COLO668 (cell line): ENCODE measurements around the gene TMEM53.

ENCODE experiments used
- DNase-seq: peaks from one replicate; lab custom pipeline; 2025; ENCODE audit not compliant: unreplicated experiment; lab: John Stamatoyannopoulos, UW

Gene TMEM53

DNA sequence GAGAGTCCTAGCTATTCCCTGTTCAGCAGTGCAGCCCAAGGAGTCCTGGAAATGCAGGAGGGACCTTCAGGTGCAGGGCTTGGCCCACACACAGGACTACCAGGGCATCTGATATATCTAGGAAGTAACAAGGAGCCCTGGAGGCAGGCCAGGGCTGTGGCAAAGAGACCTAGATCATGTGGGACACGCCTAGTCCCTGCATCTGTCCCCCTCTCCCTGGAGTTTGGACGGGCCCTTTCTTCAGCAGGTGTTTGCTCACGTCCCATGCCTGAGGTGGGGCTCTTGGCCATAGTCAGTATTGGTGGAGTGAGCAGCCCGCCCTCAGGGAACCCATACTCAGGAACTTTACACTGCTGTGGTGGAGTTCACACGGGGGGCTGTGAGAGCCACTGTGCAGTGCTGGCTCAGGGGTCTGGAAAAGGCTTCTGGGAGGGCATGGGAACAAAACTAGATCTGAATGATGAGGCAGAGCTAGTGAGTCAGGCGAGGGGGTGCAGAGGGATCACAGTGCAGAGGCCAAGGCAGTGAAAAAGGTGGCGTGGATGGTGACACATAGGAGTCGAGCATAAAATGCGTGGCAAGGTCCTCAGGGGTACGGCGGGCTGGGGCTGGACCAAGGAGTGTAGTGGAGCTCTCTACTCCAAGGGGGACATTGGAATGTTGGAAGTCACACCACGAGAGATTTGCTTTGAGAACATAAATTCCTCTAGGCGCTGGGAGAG lies 25.6 kb downstream of the TMEM53 start:
- no peak for DNase-seq

DNA sequence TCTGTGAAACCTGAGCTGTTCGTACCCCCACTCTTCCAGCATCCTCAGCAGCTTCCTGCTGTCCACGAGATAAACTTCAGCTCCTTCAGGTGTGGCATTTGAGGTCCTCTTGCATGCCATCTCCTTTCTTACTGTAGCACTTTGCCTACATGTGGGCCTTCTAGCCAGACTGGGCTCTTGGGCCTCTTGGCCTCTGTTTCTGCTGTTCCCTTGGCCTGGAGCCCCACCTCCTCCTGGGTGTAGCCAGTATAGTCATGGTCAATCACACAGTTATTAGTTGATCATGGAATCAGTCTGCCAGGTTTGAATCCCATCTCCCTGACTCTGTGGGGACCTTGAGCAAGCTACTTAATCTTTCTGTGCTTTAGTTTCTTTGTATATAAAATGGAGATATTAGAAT lies 26.4 kb downstream of the TMEM53 start:
- DNase-seq = no peak

DNA sequence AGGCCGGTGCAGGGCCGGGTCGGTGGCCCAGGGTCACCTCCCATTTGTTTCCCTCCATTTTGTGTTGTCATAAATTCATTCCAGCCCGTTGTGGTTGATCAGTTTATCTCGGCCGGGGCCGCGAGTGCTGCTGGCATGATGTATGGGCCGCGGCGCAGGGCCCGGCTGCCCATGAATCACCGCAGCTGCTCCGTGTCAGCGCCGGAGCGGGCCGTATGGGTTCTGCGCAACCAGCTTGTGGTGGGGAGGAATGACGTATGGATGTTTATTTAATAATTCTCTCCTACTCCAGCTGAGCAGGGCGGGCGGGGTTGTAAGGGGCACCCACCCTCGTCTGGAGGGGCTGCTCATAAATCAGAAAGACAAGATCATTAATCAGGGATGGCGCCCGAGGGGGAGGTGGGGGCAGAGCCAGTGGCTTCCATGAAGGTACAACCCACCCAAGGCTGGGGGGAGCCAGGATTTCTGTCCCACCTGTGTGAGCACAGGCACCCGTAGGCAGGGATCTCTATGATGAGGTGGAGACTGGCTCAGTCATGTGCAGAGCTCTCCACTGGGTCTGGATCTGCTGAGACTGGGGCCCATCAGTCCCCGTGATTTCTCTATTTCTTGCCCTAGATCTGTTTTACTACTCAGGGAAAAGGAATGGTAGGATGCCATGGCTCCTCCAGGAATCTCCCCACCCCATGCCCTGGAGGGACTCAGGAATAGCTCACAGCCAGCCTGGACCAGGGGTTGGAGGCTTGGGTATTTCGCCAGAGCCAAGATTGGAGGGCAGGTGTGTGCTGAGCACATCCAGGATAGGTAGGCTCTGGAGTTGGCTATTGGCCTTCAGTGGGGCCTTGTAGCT lies 27.8 kb downstream of the TMEM53 start:
- no peak for DNase-seq

DNA sequence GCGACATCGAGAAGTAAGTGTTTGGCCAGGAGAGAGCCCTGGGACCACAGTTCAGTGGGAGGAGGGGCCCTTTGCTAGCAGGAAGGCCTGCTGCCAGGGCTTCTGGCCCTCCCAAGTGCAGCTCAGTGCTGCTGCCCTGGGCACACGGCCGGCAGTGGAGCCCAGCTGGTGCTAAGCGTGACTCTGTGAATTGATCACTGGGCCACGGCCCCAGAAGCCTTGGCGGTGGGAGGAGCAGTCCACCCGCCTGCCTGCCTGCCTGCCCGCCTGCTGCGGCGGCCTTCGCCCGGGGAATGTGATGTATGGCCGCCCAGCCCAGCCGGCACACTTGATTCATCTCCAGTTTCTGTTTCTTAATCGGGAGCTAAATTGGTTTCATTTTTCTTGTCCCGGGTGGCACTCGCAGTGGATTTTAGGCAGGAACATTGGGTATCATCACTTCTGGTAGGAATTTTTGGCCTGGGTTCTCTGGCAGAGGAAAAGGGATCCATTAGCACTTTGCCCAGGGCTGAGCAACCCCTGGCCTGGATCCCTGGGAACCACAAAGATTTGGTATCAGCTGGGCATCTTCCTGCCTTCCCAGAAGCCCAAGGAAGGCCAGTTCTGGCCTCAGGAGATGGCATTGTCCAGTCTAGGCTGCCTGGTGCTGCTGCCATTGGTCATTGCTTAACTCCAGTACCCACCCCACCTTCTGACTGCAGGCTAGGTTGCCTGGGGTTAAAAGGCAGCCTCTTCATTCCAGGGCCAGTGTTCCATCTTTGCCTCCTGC lies 28.6 kb downstream of the TMEM53 start:
- DNase-seq = no peak

DNA sequence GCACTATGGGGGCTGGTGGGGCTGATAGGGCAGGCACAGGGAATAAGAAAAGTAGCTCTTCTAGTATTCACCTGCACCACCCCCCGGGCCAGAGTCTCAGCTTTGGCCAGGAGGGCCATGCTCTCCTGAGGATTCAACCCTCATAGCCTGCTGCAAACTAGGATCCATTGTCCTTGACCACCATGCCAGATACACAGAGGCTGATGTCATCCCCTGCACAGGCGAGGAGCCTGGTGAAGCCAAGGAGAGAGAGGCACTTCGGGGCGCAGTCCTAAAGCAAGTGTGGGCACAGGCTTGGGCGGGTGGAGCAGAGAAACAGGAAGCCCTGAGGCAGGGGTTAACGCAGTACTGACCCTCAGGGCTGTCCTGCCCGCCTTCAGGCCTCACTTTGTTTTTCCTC lies 29.5 kb downstream of the TMEM53 start:
- DNase-seq = no peak

DNA sequence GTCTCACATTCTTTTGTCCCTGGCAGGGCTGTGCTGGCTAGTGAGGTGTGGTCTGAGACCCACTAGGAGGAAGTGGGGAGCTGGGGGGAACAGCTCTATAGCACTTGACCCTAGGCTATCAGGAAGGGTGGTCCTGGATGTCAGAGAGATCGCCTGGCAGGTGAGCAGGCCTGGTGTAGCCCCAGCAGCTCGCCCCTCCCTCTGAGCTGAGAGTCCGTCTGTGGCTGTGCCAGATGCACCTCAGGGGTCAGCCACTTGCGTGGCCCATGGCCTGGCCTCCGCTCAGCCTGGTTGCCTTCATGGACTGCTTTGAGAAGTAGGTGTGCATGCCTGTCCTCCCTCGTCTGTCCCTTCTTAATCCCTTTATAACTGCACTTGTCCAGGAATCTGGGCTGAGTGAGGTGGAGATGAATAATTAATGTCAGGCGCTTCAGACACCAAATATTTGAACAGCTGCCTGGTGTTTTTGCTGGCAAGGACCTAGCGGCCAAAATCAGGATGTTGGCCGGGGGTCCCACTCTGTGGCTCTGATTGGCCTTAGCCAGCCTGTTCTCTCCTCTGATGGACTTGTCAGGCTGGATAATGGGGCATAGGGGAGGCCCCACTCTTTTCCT lies 30.5 kb downstream of the TMEM53 start:
- DNase-seq = peak; percentile 82

DNA sequence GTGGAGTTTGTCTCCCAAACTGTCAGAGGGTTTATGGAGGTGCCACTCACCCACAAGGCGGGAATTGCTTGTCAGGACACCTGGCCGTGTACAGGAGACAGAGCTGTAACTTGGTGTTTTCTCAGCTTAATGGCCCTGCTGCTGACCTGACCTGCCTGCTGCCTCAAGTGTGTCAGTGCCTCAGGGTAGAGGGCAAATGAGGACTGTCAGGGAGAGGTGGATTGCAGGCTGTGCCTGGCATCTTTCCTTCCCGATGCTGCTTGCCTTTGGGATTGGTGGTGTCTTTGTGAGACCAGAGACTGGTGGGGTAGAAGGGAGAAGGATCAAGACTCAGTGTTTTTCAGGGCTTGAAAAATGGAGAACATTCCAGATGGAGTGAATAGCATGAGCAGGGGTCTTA lies 31.4 kb downstream of the TMEM53 start:
- no peak for DNase-seq

DNA sequence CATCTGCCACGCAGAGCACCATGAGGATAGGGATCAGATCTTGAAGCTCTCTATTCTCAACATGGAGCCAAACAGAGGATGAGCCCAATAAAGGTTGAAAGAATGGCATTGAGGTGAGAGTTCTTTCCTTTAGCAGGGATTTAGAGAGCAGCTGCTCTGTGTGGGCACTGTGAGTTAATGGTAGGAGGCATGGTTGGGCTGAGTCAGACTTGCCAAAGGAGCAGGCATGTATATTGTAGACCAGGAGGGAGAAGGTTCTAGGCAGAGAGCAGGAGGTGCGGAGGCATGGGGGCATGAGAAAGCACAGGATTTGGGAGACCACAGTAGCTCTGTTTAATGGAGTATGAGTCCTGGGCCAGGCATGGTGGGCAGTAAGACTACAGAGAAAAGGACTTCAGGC lies 32.0 kb downstream of the TMEM53 start:
- no peak for DNase-seq

DNA sequence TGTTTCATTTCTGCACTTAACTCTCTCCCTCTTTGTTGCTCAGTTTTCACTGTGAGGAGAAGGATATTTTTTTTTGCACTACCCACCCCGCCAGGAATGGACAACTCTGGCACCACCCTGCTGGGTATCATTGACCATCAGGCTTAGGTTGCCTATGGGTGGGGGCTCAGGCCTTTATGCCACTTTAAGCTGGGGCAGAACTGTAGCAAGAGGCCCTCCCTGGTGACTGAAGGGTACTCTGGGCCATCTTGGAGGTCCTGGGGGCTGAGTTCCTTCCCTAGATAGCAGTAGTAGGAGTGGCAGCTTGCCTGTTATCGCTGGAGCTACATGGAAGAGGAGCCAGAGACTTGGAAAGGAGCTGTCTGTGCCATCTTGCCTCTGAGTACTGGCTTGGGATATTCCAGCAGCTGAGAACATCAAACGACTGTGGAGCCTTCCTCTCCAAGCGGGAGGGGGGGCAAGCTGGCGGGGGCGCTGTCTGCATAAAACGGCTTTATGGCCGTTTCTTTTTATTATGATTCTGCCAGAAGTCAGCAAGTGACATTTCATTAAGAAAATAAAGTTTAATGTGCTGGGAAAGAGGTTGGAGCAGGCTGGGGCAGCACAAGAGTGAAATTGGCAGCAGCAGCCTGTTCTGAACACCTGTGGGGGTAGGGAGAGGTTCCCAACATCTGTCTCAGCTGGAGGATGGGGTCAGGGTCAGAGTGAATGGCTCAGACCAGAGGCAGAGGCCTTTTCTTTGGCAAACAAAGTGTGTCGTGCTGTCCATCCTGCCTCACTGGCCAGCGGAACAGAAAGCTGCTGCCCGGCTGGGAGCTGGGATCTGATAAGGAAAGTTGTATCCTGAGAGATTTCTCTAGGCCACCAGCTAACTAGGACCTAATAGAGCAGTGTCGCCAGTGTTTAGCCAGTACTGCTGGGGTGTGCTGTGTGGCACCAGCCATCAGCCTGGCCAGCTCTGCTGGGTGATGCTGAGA lies 32.9 kb downstream of the TMEM53 start:
- DNase-seq = no peak

DNA sequence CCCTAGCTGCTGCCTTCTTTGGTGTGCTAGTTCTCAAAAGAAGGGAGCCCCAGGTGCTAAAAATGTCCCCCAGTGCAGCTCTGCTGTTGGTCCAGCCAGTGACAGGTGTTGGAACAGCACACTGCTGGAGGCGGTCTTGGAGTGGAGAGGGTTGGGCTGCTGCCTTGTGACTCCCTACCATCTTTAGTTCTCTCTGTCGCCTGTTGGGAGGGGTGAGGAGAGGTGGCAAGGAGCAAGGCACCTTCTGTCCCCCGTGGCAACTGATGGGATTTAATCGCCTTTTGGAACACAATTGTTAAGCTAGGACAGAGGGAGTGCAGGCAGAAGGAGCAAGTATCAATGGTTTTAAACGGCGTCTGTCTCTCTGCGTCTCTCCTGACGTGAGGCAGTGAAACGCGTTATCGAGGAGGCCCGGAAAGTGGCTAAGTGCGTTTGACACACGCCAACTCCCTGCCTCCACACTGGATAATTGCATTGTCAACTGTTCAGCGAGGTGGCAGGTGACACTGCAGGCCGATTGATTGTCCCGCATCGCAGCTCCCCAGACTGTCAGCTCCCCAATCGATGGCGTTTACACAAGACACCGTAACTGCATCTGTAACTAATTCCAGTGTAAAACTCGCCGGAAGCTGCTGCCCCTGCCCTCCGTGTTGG lies 34.0 kb downstream of the TMEM53 start:
- DNase-seq = peak; percentile 89

DNA sequence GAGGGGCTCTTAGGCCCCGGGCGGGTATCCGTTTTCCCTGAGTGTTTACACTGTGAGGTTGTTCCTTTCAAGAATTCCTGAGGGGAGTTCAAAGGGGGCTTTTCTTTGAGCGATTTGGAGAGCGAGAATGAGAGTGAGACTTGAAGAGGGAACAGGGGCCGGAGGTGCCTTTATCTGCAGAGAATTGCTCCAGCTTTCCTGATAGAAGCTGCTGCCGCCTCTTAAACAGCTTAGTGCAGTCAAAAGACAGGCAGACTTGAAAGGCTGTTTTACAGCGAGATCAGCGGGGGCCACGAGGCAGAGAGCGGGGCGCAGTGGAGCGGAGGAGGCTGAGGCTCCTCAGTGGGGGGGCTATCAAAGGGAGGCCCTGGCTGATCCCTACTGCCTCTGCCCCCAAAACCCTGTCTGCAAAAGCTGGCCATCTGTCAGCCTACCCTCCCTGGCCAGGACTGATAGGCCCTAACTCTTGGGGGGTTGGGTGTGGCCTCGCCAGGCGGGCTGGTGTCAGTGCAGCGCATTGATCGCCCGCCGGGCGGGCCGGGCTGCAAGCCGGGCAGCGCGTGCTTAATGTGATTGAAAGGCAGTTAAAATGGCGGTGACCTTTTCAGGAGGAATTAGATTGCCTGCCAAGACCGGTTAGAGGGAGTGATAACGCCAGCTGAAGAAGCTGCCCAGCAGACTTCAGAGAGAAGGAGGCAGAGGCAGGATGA lies 36.4 kb downstream of the TMEM53 start:
- DNase-seq = no peak

DNA sequence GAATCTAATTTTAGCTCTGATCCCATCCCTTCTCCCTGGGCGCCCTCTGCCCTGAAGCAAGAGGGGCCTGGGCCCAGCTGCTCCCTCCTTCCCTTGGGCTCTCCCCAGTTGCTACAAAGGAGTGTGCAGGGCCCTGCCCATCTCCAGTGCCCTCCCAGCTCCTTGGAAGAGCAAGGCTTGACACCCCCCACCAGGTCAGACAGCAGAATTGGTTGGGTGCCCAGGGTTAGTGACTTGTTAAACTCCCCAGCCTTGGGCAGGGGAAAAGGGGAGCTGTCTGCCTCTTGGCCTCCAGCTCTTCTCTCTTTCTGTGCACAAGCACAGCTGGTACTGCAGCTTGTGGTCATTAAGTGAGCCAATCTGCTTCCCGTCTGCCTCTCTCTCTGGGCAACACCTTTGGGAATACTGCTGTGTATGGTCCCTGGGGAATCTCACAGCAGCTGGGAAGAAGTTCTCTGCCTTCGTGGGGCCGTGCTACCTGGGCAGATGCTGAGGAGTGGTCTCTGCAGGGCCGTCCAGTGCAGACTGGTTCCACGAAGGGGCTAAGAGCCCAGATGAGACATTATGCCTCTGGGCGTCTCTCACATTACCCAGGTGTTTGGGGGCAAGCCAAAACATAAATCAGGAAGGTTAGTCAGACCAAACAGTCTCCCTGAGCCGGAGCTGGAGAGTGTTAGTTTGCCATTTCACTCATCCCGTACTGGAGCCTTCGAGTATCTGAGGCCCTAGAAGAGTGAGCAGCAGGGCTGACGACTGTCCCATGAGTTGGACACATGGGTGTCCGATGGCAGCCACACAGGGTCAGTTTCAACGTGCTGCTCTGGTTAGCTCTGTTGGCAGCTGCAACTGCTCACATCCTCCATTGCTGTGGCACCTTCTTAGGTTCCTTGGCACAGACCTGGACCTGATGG lies 37.3 kb downstream of the TMEM53 start:
- peak; percentile 46 for DNase-seq

DNA sequence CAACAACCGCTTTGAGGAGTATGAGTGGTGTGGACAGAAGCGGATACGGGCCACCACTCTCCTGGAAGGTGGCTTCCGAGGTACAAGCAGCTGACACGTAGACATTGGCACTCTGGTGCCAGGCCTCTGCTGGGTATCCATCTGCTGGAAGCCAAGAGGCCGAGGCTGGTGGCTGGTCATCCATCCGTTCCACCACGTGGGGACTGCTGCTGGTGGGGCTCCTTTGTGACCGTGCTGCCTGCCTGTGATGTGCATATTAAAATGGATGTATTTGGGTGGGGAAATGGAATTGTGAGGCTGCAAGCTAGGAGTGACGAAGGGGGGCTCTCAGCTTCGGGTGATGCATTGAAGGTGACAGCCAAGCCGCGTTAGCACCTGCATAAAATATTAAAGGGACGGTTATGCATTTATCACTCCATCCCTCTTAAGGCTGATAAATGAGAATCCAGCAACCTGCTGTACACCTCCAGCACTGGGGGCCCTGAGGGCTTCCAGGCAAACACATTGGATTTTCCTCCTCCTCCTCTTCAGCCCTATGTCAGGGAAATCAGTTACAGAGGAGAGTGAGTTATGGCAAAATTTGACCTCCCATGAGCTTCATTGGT lies 38.1 kb downstream of the TMEM53 start:
- DNase-seq = no peak

DNA sequence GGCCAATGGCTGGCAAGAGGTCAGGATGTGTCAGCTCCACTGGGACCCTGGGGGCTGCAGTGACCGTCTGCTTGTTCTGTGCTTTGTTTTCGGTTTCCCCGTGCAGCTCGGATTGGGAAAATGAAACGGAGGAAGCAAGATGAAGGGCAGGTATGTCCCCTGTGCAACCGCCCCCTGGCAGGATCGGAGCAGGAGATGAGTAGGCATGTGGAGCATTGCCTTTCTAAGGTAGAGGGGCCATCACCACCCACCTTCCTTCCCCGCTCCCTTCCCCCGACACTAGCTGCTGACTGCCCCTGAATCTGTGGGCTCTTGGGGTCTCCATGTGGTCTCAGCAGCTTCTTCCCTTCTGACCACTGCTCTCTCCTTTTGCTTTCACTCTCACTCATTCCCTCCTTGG lies 38.8 kb downstream of the TMEM53 start:
- no peak for DNase-seq

DNA sequence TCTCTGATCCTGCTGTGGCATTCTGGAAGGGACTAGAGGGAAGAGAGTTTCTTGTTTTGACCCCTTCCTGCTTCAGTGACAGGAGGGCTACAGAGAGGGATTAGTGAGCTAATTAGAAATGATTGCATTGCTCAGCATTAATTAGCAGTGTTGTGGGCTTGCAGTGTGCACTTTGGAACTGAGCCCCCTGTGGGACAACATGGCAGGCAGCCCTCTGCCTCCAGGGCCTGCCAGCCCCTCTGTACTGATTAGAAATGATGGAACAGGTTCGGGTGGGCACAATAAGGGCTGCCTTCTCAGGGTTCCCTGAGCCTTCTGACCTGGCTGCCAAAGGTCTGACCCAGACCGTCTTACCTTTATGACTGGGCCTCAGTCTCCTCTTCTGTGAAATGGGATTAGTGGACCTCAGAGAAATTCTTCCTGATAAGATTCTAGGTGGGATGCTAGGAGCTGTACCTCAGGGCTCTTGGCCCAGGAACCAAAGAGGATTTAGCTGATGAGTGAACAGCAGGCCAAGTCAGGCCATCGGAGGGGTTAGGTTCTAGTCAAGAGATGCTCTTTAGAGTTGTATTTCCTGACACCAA lies 39.6 kb downstream of the TMEM53 start:
- DNase-seq = no peak

DNA sequence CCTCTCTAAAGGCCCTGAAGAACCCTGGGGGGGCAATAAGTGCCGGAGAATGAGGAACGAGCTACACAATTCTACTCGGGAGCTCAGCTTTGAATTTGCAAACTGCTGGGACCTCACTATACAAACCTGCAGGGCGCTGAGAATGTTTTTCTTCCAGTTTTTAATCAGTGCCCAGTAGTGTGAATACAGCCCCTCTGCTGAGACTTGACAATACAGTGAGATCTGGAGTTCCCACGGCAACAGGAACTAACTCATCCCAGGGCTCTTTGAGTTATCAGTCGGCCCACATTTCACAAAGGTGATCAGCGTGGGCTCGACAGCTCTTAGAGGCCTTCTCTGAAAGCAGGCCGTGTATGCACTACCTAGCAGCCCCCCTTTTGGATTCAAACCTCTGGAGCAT lies 41.7 kb downstream of the TMEM53 start:
- peak; percentile 47 for DNase-seq
